GM10266 (cell line): ENCODE data around the gene GALNT7.

Experiments used
- DNase-seq: peaks from one replicate; pipeline ENCODE4 v3.0.0; 2012; ENCODE audit errors: extremely low spot score
- TF ChIP-seq, protein P1 (sequence below): IDR thresholded peaks from 2 replicates; pipeline ENCODE4 v1.5.1; 2012; ENCODE audit warnings: mild to moderate bottlenecking, low read depth; ENCODE audit not compliant: control insufficient read depth, insufficient read depth; ENCODE audit errors: missing control alignments

Gene GALNT7

DNA sequence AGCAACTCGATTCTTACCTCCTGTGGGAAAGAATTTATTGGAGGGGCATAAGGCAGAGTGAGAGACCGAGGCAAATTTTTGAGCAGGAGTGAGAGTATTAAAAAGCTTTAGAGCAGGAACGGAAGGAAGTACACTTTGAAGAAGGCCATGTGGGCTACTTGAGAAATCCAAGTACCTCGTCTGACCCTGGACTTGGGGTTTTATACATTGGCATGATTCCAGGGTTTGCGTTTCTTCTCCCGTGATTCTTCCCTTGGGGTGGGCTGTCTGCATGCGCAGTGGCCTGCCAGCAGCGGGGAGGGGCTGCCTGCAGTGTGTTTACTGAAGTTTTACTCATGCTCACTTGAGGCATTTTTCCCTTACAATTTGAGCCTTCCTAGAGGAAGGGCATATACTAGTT, 3.4 kb downstream of the GALNT7 start:
- DNase-seq = no peak
- TF ChIP-seq, protein P1, sequence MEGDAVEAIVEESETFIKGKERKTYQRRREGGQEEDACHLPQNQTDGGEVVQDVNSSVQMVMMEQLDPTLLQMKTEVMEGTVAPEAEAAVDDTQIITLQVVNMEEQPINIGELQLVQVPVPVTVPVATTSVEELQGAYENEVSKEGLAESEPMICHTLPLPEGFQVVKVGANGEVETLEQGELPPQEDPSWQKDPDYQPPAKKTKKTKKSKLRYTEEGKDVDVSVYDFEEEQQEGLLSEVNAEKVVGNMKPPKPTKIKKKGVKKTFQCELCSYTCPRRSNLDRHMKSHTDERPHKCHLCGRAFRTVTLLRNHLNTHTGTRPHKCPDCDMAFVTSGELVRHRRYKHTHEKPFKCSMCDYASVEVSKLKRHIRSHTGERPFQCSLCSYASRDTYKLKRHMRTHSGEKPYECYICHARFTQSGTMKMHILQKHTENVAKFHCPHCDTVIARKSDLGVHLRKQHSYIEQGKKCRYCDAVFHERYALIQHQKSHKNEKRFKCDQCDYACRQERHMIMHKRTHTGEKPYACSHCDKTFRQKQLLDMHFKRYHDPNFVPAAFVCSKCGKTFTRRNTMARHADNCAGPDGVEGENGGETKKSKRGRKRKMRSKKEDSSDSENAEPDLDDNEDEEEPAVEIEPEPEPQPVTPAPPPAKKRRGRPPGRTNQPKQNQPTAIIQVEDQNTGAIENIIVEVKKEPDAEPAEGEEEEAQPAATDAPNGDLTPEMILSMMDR = no peak

DNA sequence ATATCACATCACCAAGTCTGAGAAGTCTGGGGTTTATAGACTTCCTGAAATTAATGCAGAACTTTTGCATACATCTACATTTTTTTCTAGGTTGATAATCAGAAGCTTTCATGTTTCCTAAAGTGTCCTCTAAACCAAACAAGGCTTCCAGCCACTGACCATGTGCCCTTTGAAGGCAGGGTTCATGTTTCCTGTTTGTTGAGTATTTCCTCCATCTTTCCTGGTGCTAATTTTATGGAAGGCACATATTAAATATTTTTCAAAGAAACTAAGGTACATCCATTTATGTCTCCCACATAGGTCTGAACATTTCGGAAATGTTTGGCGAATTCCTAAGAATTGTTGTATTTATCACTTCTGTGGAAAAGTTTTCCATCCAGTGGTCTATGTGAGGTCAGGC, 5.6 kb downstream of the GALNT7 start:
- TF ChIP-seq, protein P1 = no peak
- DNase-seq = no peak

DNA sequence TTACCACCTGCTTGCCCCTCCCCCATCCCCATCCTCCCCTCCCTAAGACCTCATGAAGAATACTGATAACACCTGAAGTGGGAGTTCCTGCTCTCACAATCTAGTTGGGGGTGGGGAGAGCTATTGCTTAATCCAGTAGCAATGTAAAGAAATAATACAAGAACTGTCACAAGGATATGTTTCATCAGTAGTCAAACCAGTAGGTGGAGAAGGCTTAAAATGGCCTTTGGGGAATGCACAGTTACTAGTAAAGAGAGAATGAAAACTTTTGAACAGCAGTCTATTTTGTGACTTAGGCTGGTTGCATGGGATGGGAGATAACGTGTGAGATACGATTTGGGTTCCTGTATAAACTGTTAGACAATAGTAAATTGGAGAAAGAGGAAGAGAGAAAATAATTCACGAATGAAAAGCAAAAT, 6.0 kb downstream of the GALNT7 start:
- TF ChIP-seq, protein P1 = no peak

DNA sequence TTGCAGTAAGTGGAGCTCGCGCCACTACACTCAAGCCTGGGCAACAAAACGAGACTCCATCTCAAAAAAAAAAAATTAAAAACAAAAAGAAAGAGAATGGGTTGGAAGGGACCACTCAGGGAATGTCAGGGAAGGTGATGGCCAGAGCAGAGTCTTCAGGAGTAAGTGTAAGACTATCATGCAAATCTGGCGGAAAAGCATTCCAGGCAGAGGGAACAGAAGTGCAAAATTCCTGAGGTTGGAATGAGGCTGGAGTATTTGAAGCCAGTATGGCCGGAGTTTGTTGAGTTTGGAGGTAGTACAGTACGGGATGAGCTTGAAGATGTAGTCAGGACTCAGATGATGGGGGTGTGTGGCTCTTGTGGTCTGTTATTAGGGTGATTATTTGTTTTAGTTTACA, 7.4 kb downstream of the GALNT7 start:
- TF ChIP-seq, protein P1 = no peak
- no peak for DNase-seq

More for the DNA sequence above, 6.0 kb downstream of the GALNT7 start:
- DNase-seq = no peak

DNA sequence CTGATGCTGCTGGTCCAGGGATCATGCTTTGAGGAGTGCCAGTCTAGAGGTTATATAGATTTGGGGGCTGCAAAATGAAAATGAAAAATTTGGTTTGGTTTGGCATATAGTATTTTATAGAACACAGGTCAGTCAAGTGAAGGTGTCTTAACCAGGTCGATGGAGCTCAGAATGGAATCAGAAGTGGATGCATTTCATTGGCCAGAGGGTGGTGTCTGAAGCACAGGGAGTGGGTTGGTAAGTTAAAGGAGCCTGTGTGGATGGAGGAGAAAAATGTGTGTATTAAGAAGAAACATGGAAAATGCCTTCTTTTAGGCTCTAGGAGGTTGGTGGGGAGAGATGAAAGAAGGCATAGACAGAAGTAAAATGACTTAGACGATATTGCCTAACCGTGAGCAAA, 8.6 kb downstream of the GALNT7 start:
- no peak for DNase-seq

DNA sequence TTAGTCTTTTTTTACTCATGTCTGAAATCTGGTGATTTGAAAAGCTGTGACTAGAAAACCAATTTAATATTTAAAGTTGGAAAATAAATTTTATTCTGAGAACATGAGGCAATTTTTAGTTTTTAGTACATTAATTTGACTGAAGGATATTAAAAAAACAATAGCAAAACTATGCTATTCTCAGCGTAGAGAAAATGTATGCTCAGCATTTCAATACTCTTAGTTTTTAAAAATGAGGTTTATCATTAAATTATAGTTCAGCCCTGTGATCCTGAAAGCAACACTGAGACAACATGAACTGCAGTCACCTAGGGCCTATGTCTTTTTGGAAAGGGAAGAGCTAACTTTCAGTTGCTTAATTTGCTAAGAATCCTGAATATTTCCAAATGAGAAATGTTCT, 9.5 kb downstream of the GALNT7 start:
- DNase-seq = no peak
- TF ChIP-seq, protein P1 = no peak

More for the DNA sequence above, 8.6 kb downstream of the GALNT7 start:
- TF ChIP-seq, protein P1 = no peak

DNA sequence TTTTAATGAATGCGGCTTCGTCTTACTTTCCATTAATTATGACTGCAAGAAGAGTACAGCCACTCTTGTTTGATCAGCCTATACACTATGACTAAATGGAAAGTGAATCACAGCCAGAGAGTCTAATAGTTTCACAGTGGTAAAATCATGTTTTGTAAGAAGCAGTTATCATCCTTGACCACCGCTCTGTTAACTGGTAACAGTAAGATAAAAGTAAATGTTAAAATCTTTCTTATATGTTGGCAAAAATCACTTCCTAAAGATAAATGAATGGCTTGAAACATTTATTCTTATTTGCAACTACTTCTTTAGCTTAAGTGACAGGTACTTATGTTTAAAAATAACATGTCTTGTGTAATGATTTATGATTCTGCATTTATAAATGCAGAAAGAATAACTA, 13.2 kb downstream of the GALNT7 start:
- TF ChIP-seq, protein P1 = no peak
- no peak for DNase-seq
